IMR-90 (cell line): ENCODE data around the gene CLP1. TPM values are rescaled to one million over a fixed set of nuclear protein-coding genes. Genes with fewer than 3 reads are reported as not detected.

Experiments used
- ATAC-seq: fragments of 200-7000 bp; cut with Tn5 transposase; 2 replicates; pipeline ENCODE4 v1.9.1; 2020; ENCODE audit warnings: low read depth, mild to moderate bottlenecking, moderate library complexity
- BruUV-seq: library from RNA; stranded (reverse); fragments of 400-500 nt; replicated peaks from 2 replicates; lab custom pipeline; 2021; lab: Mats Ljungman, UMichigan
- CTCF ChIA-PET: fragments of 300-600 bp; formaldehyde crosslinking; extraction: SDS; loops from one replicate; lab custom pipeline; 2021; ENCODE audit warnings: antibody characterized with exemption; lab: Yijun Ruan, JAX
- POLR2A ChIA-PET: fragments of 300-600 bp; sonication (Branson Sonifier 250); formaldehyde crosslinking; loops from one replicate; lab custom pipeline; 2022; ENCODE audit warnings: antibody characterized with exemption; ENCODE audit not compliant: unreplicated experiment; lab: Charles Lee
- DNase-seq: peaks from one replicate; pipeline ENCODE4 v3.0.0; 2013
- H2AFZ ChIP-seq: replicated peaks from 2 replicates; pipeline ENCODE3; 2013; ENCODE audit warnings: low read length, mild to moderate bottlenecking; ENCODE audit not compliant: poor library complexity
- H2AK5ac ChIP-seq: 2 replicates; pipeline ENCODE4 v1.6.1; 2013; ENCODE audit warnings: low read depth, low read length, inconsistent platforms
- H2AK9ac ChIP-seq: replicated peaks from 2 replicates; pipeline ENCODE3; 2013; ENCODE audit warnings: mild to moderate bottlenecking, low read depth, low read length, moderate library complexity; ENCODE audit not compliant: poor library complexity
- H2BK120ac ChIP-seq: 2 replicates; pipeline ENCODE4 v1.6.1; 2013; ENCODE audit warnings: low read depth, low read length, inconsistent platforms
- H2BK15ac ChIP-seq: 3 replicates; pipeline ENCODE4 v1.6.1; 2013; ENCODE audit warnings: low read depth, low read length, inconsistent platforms
- H2BK20ac ChIP-seq: 2 replicates; pipeline ENCODE4 v1.6.1; 2013; ENCODE audit warnings: low read depth, mild to moderate bottlenecking, inconsistent platforms, low read length, moderate library complexity
- H2BK5ac ChIP-seq: 2 replicates; pipeline ENCODE4 v1.6.1; 2013; ENCODE audit warnings: mild to moderate bottlenecking, low read depth, low read length, inconsistent platforms; ENCODE audit not compliant: poor library complexity, severe bottlenecking
- H3K14ac ChIP-seq: replicated peaks from 2 replicates; pipeline ENCODE4 v1.6.1; 2013; ENCODE audit warnings: low read depth, low read length, inconsistent platforms
- H3K18ac ChIP-seq: 2 replicates; pipeline ENCODE4 v1.6.1; 2013; ENCODE audit warnings: low read depth, low read length, control low read depth
- H3K23ac ChIP-seq: 2 replicates; pipeline ENCODE4 v1.6.1; 2013; ENCODE audit warnings: low read depth, low read length, inconsistent platforms
- H3K27ac ChIP-seq: 2 replicates; pipeline ENCODE4 v1.5.1; 2013; ENCODE audit warnings: mild to moderate bottlenecking, control low read depth, low read length; ENCODE audit not compliant: insufficient read depth
- H3K27me3 ChIP-seq: 2 replicates; pipeline ENCODE4 v1.6.1; 2013; ENCODE audit warnings: low read length; ENCODE audit not compliant: control insufficient read depth, insufficient read depth
- H3K36me3 ChIP-seq: 2 replicates; pipeline ENCODE4 v1.6.1; 2013; ENCODE audit warnings: low read length, mixed read lengths; ENCODE audit not compliant: control insufficient read depth, insufficient read depth
- H3K4ac ChIP-seq: 2 replicates; pipeline ENCODE4 v1.6.1; 2013; ENCODE audit warnings: low read depth, low read length, inconsistent platforms
- H3K4me1 ChIP-seq: 2 replicates; pipeline ENCODE4 v1.6.1; 2013; ENCODE audit warnings: low read length, mixed read lengths; ENCODE audit not compliant: control insufficient read depth, insufficient read depth
- H3K4me2 ChIP-seq: 2 replicates; pipeline ENCODE4 v1.6.1; 2013; ENCODE audit warnings: low read depth, mild to moderate bottlenecking, control low read depth, low read length, moderate library complexity
- H3K4me3 ChIP-seq: 2 replicates; pipeline ENCODE4 v1.5.1; 2013; ENCODE audit warnings: low read depth, mild to moderate bottlenecking, control low read depth, low read length, moderate library complexity; ENCODE audit not compliant: insufficient read depth
- H3K56ac ChIP-seq: 2 replicates; pipeline ENCODE4 v1.6.1; 2013; ENCODE audit warnings: low read length, inconsistent platforms; ENCODE audit not compliant: insufficient read depth; ENCODE audit errors: extremely low read depth
- H3K79me1 ChIP-seq, 2 experiments: 2 replicates each; pipeline ENCODE4 v1.6.1; 2013; ENCODE audit warnings: low read length in 2 of 2, inconsistent platforms in 1 of 2, low read depth in 1 of 2
- H3K9ac ChIP-seq: 2 replicates; pipeline ENCODE4 v1.6.1; 2013; ENCODE audit warnings: low read depth, low read length, control low read depth
- H3K9me1 ChIP-seq: 2 replicates; pipeline ENCODE4 v1.6.1; 2013; ENCODE audit warnings: low read length, inconsistent platforms; ENCODE audit not compliant: insufficient read depth
- H3K9me3 ChIP-seq: 2 replicates; pipeline ENCODE4 v1.6.1; 2013; ENCODE audit warnings: low read length; ENCODE audit not compliant: control insufficient read depth, insufficient read depth
- H4K20me1 ChIP-seq: 2 replicates; pipeline ENCODE4 v1.6.1; 2013; ENCODE audit warnings: low read length, inconsistent platforms; ENCODE audit not compliant: insufficient read depth
- H4K5ac ChIP-seq: 2 replicates; pipeline ENCODE4 v1.6.1; 2013; ENCODE audit warnings: mild to moderate bottlenecking, low read depth, low read length, control low read depth
- H4K8ac ChIP-seq, 2 experiments: 2 replicates each; pipeline ENCODE4 v1.6.1; 2013; ENCODE audit warnings: low read depth in 2 of 2, low read length in 2 of 2, control low read depth in 1 of 2, inconsistent platforms in 1 of 2
- H4K91ac ChIP-seq: 2 replicates; pipeline ENCODE4 v1.6.1; 2013; ENCODE audit warnings: low read depth, low read length, inconsistent platforms; ENCODE audit not compliant: insufficient read depth
- CEBPB ChIP-seq: IDR thresholded peaks from 2 replicates; pipeline ENCODE4 v1.6.1; 2012; ENCODE audit warnings: low read depth, low read length, improper control_type of control experiment
- CHD1 ChIP-seq: IDR thresholded peaks from 2 replicates; pipeline ENCODE4 v1.6.1; 2012; ENCODE audit warnings: low read depth, low read length, improper control_type of control experiment
- MAFK ChIP-seq: IDR thresholded peaks from 2 replicates; pipeline ENCODE4 v1.6.1; 2012; ENCODE audit warnings: low read depth, low read length, improper control_type of control experiment
- MAZ ChIP-seq: IDR thresholded peaks from 2 replicates; pipeline ENCODE4 v1.6.1; 2012; ENCODE audit warnings: low read depth, mild to moderate bottlenecking, low read length, improper control_type of control experiment, moderate library complexity, borderline replicate concordance
- MXI1 ChIP-seq: IDR thresholded peaks from 2 replicates; pipeline ENCODE4 v1.6.1; 2012; ENCODE audit warnings: low read depth, mild to moderate bottlenecking, low read length, moderate library complexity, borderline replicate concordance
- NFE2L2 ChIP-seq: fragments of 150-350 bp; IDR thresholded peaks from 2 replicates; pipeline ENCODE4 v1.6.1; 2016; ENCODE audit warnings: low read depth, mild to moderate bottlenecking, low read length
- POLR2A ChIP-seq: IDR thresholded peaks from 2 replicates; pipeline ENCODE4 v1.6.1; 2012; ENCODE audit warnings: mild to moderate bottlenecking, low read depth, low read length
- RAD21 ChIP-seq: IDR thresholded peaks from 2 replicates; pipeline ENCODE4 v1.6.1; 2012; ENCODE audit warnings: low read length, improper control_type of control experiment
- RCOR1 ChIP-seq: IDR thresholded peaks from 2 replicates; pipeline ENCODE4 v1.6.1; 2012; ENCODE audit warnings: mild to moderate bottlenecking, low read length, improper control_type of control experiment; ENCODE audit not compliant: insufficient replicate concordance
- RFX5 ChIP-seq: IDR thresholded peaks from 2 replicates; pipeline ENCODE4 v1.8.0; 2012; ENCODE audit warnings: low read depth, mild to moderate bottlenecking, low read length, moderate library complexity
- SMC3 ChIP-seq: fragments of 150-350 bp; IDR thresholded peaks from 2 replicates; pipeline ENCODE4 v1.6.1; 2016; ENCODE audit warnings: low read depth, mild to moderate bottlenecking, antibody characterized with exemption, low read length, moderate library complexity
- WGBS, 2 experiments: methylation state at CpG; one replicate each; pipeline versions ENCODE4 v1.1.5 to v1.1.7; 2013; ENCODE audit warnings: missing lambda C conversion rate in 2 of 2; ENCODE audit not compliant: insufficient read length in 1 of 2; ENCODE audit errors: extremely low coverage in 2 of 2; 5-methylcytosine and 5-hydroxymethylcytosine counted together
- dilution Hi-C: fragments of 300-500 bp; cut with HindIII; formaldehyde crosslinking; loops from one replicate; pipeline ENCODE4 v1.14.3; 2018; ENCODE audit warnings: low sequenced_read_pairs; ENCODE audit not compliant: unreplicated experiment
- in situ Hi-C: fragments of 300-500 bp; cut with MboI; formaldehyde crosslinking; loops from 3 replicates; pipeline ENCODE4 v1.14.3; 2019; ENCODE audit warnings: low sequenced_read_pairs, inconsistent platforms, mixed read lengths
- intact Hi-C: fragments of 100-400 bp; cut with micrococcal nuclease; formaldehyde crosslinking; loops from 2 replicates; pipeline ENCODE4 v1.10.0; 2022
- polyA plus RNA-seq, 3 experiments: library from polyadenylated mRNA; depleted of rRNA; stranded (reverse); fragments of >200 nt; gene quantifications; 2 replicates each; pipeline ENCODE4 v1.2.3, GENCODE V29; 2012; ENCODE audit warnings: low replicate concordance in 1 of 3
- total RNA-seq: library from RNA; depleted of rRNA; stranded (reverse); fragments of >200 nt; gene quantifications from 2 replicates; pipeline ENCODE4 v1.2.3, GENCODE V29; 2012
- TF ChIP-seq, protein P1 (sequence below): fragments of 150-350 bp; IDR thresholded peaks from 2 replicates; pipeline ENCODE4 v1.6.1; 2017; ENCODE audit warnings: mild to moderate bottlenecking, antibody characterized with exemption, low read length, low read depth
- TF ChIP-seq, protein P2 (sequence below): conservative IDR thresholded peaks from 2 replicates; pipeline ENCODE4 v1.5.1; 2012; ENCODE audit warnings: mild to moderate bottlenecking, low read depth, low read length, improper control_type of control experiment

CLP1 gene
- total and polyA plus RNA-seq, 2 of the 4 experiments (the other 2 are of a cell fraction), result 16.5 to 24.0 TPM

DNA sequence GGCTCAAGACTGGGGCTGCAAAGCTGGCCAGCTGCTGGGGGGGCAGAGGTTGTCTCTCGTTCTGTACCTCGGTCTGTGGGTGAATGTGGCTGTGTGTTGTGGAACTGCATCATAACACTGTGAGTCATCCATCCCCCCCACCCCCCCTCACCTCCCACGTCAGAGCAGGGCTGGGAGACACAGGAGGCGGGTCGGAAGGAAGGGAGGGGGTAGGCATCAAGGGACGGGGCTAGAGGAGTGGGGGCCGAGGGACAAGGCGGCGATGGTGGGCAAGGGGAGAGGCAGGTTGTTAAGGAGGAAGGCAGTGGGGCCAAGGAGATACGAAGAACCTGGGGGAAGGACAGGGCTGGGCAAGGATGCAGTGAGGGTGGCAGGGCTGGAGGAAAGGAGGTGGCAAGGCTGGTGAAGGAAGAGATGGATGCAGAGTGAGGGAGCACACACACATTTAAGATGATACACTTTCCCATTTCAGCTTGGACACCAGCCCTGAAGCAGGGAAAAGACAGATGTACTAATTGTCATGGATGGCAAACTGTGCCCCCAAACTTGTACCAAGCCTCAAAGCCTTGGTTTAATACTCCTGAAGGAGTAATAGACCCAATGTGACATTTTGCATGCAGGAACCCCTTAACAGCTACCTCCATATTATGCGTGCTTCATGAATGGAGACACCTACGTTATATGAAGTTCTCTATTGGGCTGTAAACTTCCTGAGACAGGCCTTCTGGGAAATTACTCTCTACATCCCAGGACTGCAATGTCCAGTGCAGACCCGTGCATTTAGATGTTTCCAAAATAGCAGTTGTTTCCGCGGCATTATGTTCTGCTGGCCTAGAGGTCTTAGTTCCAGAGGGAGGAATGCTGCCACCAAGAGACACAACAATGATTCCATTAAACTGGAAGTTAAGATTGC is 7.5 kb upstream of the CLP1 start, which contains the start of gene YPEL4:
Gene YPEL4 (minus strand): TSS at position 87 of the 913 bp plus-strand sequence. CDS start 2,805 bp downstream, outside the sequence.
- H3K9ac ChIP-seq, result peak within 1 kb of the TSS; percentile 79
- peak within 1 kb of the TSS; percentile 90 for H3K18ac ChIP-seq
- H3K9me1 ChIP-seq, result 0 out of 2 replicates have a peak, but pooled peaks cover 8% of the 10 kb centered on the region
- H4K91ac ChIP-seq, result no peak within 1 kb of the TSS
- peak within 1 kb of the TSS; percentile 84 for H2AFZ ChIP-seq
- H3K27ac ChIP-seq, result peak within 1 kb of the TSS; percentile 79
- DNase-seq (peak; percentile 83), ATAC-seq (peak; percentile 63)
- peaks cover 38% of the 10 kb centered on the region for H4K20me1 ChIP-seq
- peaks cover 4% of the 10 kb centered on the region; the same call in 1 of the 2 replicates for H3K36me3 ChIP-seq
- H3K14ac ChIP-seq, result peak within 1 kb of the TSS; percentile 61; the same call in 1 of the 2 replicates
- H3K4me1 ChIP-seq, result peaks cover 20% of the 10 kb centered on the region
- no TSS peak for BruUV-seq
- dilution Hi-C loops (no loop called here), intact Hi-C loops (loop anchor here (5.0 kb wide), 1 partner anchor 872 kb away; no protein-coding TSS in a partner anchor), in situ Hi-C loops (loop anchor here (10.0 kb wide), 2 partner anchors 155 to 195 kb away; no protein-coding TSS in a partner anchor)
- no peaks in the 10 kb centered on the region for H3K9me3 ChIP-seq
- peak within 1 kb of the TSS; percentile 73 for H2AK9ac ChIP-seq
- peak within 1 kb of the TSS; percentile 47 to 80; a peak in 3 of 4 replicates for H4K8ac ChIP-seq
- H3K27me3 ChIP-seq, result no peaks in the 10 kb centered on the region
- peak within 1 kb of the TSS; percentile 75 for H2BK5ac ChIP-seq
- H3K4me2 ChIP-seq, result peak within 1 kb of the TSS; percentile 98
- H3K4ac ChIP-seq, result peak within 1 kb of the TSS; percentile 74
- peak within 1 kb of the TSS; percentile 55; the same call in 1 of the 2 replicates for H3K23ac ChIP-seq
- POLR2A ChIA-PET, result no interaction called here
- no peak within 1 kb of the TSS for H2BK15ac ChIP-seq
- peak within 1 kb of the TSS; percentile 67 for H3K4me3 ChIP-seq
- peaks cover 0 to 21% of the 10 kb centered on the region in 2 experiments; a peak in 2 of 4 replicates for H3K79me1 ChIP-seq
- no peak within 1 kb of the TSS for H2BK20ac ChIP-seq
- CTCF ChIA-PET, result interaction anchor here (1.0 kb wide), 1 partner anchor 874 kb away, joined by 4 read pairs; no protein-coding TSS in a partner anchor
- H2BK120ac ChIP-seq, result no peak within 1 kb of the TSS
- H4K5ac ChIP-seq, result peak within 1 kb of the TSS; percentile 59
- no peak within 1 kb of the TSS for H3K56ac ChIP-seq
- H2AK5ac ChIP-seq, result peak within 1 kb of the TSS; percentile 82
- WGBS, 2 experiments, result 20% methylated on average over 1 of the region's 15 CpGs; no CpG with 5 or more reads in 1 of the 2 experiments
- peak; percentile 77; the same call in 1 of the 2 replicates for TF ChIP-seq MAZ
- no peak for TF ChIP-seq MAFK
- TF ChIP-seq SMC3, result no peak
- no peak for TF ChIP-seq RCOR1
- no peak for TF ChIP-seq CHD1
- no peak for TF ChIP-seq RAD21
- TF ChIP-seq RFX5, result no peak
- no peak for TF ChIP-seq NFE2L2
- TF ChIP-seq CEBPB, result no peak
- no peak for TF ChIP-seq POLR2A
- TF ChIP-seq, protein P1, sequence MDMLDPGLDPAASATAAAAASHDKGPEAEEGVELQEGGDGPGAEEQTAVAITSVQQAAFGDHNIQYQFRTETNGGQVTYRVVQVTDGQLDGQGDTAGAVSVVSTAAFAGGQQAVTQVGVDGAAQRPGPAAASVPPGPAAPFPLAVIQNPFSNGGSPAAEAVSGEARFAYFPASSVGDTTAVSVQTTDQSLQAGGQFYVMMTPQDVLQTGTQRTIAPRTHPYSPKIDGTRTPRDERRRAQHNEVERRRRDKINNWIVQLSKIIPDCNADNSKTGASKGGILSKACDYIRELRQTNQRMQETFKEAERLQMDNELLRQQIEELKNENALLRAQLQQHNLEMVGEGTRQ, result no peak
- no peak for TF ChIP-seq MXI1
- TF ChIP-seq, protein P2, sequence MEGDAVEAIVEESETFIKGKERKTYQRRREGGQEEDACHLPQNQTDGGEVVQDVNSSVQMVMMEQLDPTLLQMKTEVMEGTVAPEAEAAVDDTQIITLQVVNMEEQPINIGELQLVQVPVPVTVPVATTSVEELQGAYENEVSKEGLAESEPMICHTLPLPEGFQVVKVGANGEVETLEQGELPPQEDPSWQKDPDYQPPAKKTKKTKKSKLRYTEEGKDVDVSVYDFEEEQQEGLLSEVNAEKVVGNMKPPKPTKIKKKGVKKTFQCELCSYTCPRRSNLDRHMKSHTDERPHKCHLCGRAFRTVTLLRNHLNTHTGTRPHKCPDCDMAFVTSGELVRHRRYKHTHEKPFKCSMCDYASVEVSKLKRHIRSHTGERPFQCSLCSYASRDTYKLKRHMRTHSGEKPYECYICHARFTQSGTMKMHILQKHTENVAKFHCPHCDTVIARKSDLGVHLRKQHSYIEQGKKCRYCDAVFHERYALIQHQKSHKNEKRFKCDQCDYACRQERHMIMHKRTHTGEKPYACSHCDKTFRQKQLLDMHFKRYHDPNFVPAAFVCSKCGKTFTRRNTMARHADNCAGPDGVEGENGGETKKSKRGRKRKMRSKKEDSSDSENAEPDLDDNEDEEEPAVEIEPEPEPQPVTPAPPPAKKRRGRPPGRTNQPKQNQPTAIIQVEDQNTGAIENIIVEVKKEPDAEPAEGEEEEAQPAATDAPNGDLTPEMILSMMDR, result no peak
